SK-N-SH treated with all-trans-retinoic acid at 6 μM for 48 hours (cell line): ENCODE measurements around the gene POLE4.

Experiments
- ESRRG ChIP-seq: fragments of 250-450 bp; sonication (Bioruptor Pico); IDR thresholded peaks from 2 replicates; pipeline ENCODE4 v1.6.1; 2021; ENCODE audit warnings: mild to moderate bottlenecking
- GLIS3 ChIP-seq: fragments of 250-450 bp; sonication (Bioruptor Pico); IDR thresholded peaks from 2 replicates; pipeline ENCODE4 v1.5.0; 2020; ENCODE audit warnings: mild to moderate bottlenecking, moderate library complexity
- PATZ1 ChIP-seq: fragments of 250-450 bp; sonication (Bioruptor Pico); IDR thresholded peaks from 2 replicates; pipeline ENCODE4 v1.8.0; 2020; ENCODE audit warnings: mild to moderate bottlenecking, moderate library complexity, borderline replicate concordance
- PPARA ChIP-seq: fragments of 250-450 bp; sonication (Bioruptor Pico); IDR thresholded peaks from 2 replicates; pipeline ENCODE4 v1.5.0; 2020; ENCODE audit warnings: mild to moderate bottlenecking, borderline replicate concordance
- SNAI2 ChIP-seq: fragments of 250-450 bp; sonication (Bioruptor Pico); IDR thresholded peaks from 2 replicates; pipeline ENCODE4 v1.5.0; 2020; ENCODE audit warnings: mild to moderate bottlenecking, moderate library complexity
- ZC3H10 ChIP-seq: fragments of 250-450 bp; sonication (Bioruptor Pico); IDR thresholded peaks from 2 replicates; pipeline ENCODE4 v1.5.1; 2021; ENCODE audit warnings: mild to moderate bottlenecking, moderate library complexity

GRCh38 chr2:74999468-74999867 lies 41.0 kb downstream of the POLE4 start:
- TF ChIP-seq PATZ1 (no peak), ESRRG (CRISPR knock-in tag) (no peak), PPARA (no peak), GLIS3 (no peak), SNAI2 (CRISPR knock-in tag) (no peak), ZC3H10 (CRISPR knock-in tag) (no peak)
